Chondrocyte (in vitro differentiated cells): Measurements from ENCODE around the gene MMP17. TPM values are rescaled to one million over a fixed set of nuclear protein-coding genes. Genes with fewer than 3 reads are reported as not detected.

Experiments used
- DNase-seq: peaks from one replicate; pipeline ENCODE4 v3.0.0; 2021; ENCODE audit warnings: mixed read lengths, low spot score
- H3K27ac Mint-ChIP-seq: one replicate; pipeline ENCODE4 v1.8.0; 2021; ENCODE audit warnings: mild to moderate bottlenecking, moderate library complexity, mixed read lengths; ENCODE audit not compliant: unreplicated experiment
- H3K27me3 Mint-ChIP-seq: 2 replicates; pipeline ENCODE4 v1.8.0; 2021; ENCODE audit warnings: low read depth, mixed read lengths
- H3K36me3 Mint-ChIP-seq: 2 replicates; pipeline ENCODE4 v1.8.0; 2021; ENCODE audit warnings: low read depth, mixed read lengths
- H3K4me1 Mint-ChIP-seq: 2 replicates; pipeline ENCODE4 v1.8.0; 2021; ENCODE audit warnings: low read depth, mild to moderate bottlenecking, mixed read lengths
- H3K4me3 Mint-ChIP-seq: one replicate; pipeline ENCODE4 v1.8.0; 2021; ENCODE audit warnings: mild to moderate bottlenecking, moderate library complexity, mixed read lengths; ENCODE audit not compliant: unreplicated experiment
- H3K9me3 Mint-ChIP-seq: 2 replicates; pipeline ENCODE4 v1.8.0; 2021; ENCODE audit warnings: low read depth, mixed read lengths
- total RNA-seq: library from RNA; stranded (reverse); gene quantifications from 3 replicates; pipeline ENCODE4 v1.2.1, GENCODE V29; 2021
- TF ChIP-seq, protein P1 (sequence below): fragments of 200-600 bp; sonication (generic); IDR thresholded peaks from 2 replicates; pipeline ENCODE4 v1.5.0; 2021; ENCODE audit warnings: antibody characterized with exemption, mild to moderate bottlenecking, moderate library complexity

Gene MMP17
- total RNA-seq, 1 donor from 2014 or later, result 1.3 TPM

DNA sequence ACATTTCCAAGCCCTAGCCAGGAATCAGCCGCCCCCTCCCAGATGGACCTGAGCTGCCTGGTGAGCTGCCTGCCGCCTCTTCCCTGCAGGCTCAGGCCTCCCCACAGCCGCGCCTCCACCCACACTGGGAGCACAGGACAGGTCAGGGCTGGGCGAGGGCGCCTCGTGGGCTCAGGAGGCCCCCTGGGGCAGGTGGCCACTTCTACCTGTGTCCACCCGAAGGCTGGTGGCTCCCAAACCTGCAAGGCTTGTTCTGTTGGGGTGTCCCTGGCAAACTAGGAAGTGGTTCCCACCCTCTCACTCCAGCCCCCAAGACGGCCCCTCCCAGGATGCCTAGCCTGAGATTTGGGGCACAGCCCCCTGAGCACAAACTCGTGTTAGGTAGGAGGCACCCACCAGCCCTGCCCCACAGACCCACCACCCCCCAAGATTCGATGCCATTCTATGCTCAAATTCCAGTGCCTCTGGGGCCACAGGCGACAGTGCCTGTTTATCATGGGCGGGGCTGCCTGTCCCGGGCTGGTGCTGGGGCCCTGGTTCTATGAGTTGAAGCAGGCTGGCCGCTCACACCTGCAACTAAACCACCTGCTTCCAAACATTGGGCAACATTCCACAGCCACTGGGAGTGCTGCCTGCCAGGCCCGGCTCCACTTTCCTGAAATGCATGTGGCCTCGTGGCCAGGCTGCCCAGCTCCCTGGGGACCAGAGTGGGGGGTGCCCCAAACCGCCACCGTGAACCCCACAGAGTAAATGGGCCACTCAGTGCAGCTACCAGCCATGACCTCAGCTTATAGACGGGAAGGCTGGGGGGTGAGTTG lies 6.8 kb downstream of the MMP17 start:
- TF ChIP-seq, protein P1, sequence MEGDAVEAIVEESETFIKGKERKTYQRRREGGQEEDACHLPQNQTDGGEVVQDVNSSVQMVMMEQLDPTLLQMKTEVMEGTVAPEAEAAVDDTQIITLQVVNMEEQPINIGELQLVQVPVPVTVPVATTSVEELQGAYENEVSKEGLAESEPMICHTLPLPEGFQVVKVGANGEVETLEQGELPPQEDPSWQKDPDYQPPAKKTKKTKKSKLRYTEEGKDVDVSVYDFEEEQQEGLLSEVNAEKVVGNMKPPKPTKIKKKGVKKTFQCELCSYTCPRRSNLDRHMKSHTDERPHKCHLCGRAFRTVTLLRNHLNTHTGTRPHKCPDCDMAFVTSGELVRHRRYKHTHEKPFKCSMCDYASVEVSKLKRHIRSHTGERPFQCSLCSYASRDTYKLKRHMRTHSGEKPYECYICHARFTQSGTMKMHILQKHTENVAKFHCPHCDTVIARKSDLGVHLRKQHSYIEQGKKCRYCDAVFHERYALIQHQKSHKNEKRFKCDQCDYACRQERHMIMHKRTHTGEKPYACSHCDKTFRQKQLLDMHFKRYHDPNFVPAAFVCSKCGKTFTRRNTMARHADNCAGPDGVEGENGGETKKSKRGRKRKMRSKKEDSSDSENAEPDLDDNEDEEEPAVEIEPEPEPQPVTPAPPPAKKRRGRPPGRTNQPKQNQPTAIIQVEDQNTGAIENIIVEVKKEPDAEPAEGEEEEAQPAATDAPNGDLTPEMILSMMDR, result no peak
- no peaks in the 10 kb centered on the region for H3K9me3 Mint-ChIP-seq
- H3K27ac Mint-ChIP-seq, result no peak overlapping the region
- DNase-seq, result peak; percentile 78
- no peak overlapping the region for H3K4me3 Mint-ChIP-seq
- H3K36me3 Mint-ChIP-seq, result no peaks in the 10 kb centered on the region
- peaks cover 6% of the 10 kb centered on the region for H3K27me3 Mint-ChIP-seq
- H3K4me1 Mint-ChIP-seq, result peaks cover 4% of the 10 kb centered on the region

GRCh38 chr12:131835616-131836171 lies 7.5 kb downstream of the MMP17 start:
- peaks cover 6% of the 10 kb centered on the region for H3K27me3 Mint-ChIP-seq
- DNase-seq, result no peak
- no peak overlapping the region for H3K4me3 Mint-ChIP-seq
- no peak overlapping the region for H3K27ac Mint-ChIP-seq
- peaks cover 4% of the 10 kb centered on the region for H3K4me1 Mint-ChIP-seq
- TF ChIP-seq, protein P1, result no peak
- no peaks in the 10 kb centered on the region for H3K9me3 Mint-ChIP-seq
- no peaks in the 10 kb centered on the region for H3K36me3 Mint-ChIP-seq

- H3K27me3 Mint-ChIP-seq, result peaks cover 6% of the 10 kb centered on the region
- no peak for DNase-seq
- no peaks in the 10 kb centered on the region for H3K9me3 Mint-ChIP-seq
- no peak overlapping the region for H3K4me3 Mint-ChIP-seq
- H3K36me3 Mint-ChIP-seq, result no peaks in the 10 kb centered on the region
- H3K27ac Mint-ChIP-seq, result no peak overlapping the region
- H3K4me1 Mint-ChIP-seq, result no peaks in the 10 kb centered on the region
- TF ChIP-seq, protein P1, result peak; percentile 76
Observed at GRCh38 chr12:131836193-131836592, 8.0 kb downstream of the MMP17 start.

- DNase-seq, result peak; percentile 75
- Mint-ChIP-seq H3K4me1 (no peaks in the 10 kb centered on the region), H3K9me3 (no peaks in the 10 kb centered on the region), H3K27ac (no peak overlapping the region), H3K27me3 (peaks cover 6% of the 10 kb centered on the region), H3K36me3 (no peaks in the 10 kb centered on the region), H3K4me3 (no peak overlapping the region)
- TF ChIP-seq, protein P1, result no peak
Observed at GRCh38 chr12:131836714-131837397, 8.7 kb downstream of the MMP17 start.

DNA sequence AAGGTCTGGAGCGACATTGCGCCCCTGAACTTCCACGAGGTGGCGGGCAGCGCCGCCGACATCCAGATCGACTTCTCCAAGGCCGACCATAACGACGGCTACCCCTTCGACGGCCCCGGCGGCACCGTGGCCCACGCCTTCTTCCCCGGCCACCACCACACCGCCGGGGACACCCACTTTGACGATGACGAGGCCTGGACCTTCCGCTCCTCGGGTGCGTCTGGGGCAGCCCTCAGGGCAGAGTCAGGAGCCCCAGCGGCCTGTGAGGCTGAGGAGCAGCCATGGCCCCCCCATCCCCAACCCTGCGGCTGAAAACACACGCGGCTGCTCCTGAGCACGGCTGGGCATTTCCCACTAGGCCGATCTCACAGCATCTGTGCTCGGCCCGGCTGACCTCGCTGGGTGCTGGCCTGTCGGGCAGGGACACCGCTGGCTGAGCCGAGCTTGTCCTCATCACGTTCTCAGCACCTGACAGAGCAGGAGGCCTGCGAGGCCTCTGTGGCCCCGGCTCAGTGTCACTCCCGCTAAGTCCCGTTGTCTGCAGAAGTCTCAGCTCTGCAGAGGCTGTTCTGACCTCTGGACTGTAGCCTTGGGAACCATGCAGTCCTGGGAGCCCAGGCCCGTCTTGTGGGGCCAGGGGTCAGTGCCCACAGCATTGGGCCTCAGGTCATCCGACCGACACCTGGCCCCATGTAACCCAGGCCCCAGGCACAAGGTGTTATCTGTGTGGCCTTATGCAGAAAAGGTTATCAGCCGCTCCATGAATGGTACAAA lies 12.6 kb downstream of the MMP17 start:
- TF ChIP-seq, protein P1, result no peak
- no peak for DNase-seq
- Mint-ChIP-seq H3K36me3 (no peaks in the 10 kb centered on the region), H3K9me3 (no peaks in the 10 kb centered on the region), H3K27ac (no peak overlapping the region), H3K27me3 (no peaks in the 10 kb centered on the region), H3K4me1 (no peaks in the 10 kb centered on the region), H3K4me3 (no peak overlapping the region)
